HL-60 (cell line): ENCODE results near the gene TMPRSS15.

ENCODE experiments used
- CTCF ChIP-seq: IDR thresholded peaks from one replicate; pipeline ENCODE4 v1.5.1; 2011; ENCODE audit warnings: low read length, control low read depth, inconsistent platforms; ENCODE audit not compliant: insufficient read depth
- GABPA ChIP-seq: IDR thresholded peaks from 2 replicates; pipeline ENCODE4 v1.6.1; 2012; ENCODE audit warnings: low read depth
- POLR2AphosphoS5 ChIP-seq: IDR thresholded peaks from 2 replicates; pipeline ENCODE4 v1.6.1; 2012; ENCODE audit warnings: low read depth

- TF ChIP-seq CTCF: peak; percentile 8
- no peak for TF ChIP-seq POLR2AphosphoS5
- no peak for TF ChIP-seq GABPA
These were observed 34.5 kb downstream of the TMPRSS15 start for GRCh38 chr21:18369115-18369514.
